ENCODE results near the gene LTB. TPM values are rescaled to one million over a fixed set of nuclear protein-coding genes. Genes with fewer than 3 reads are reported as not detected.

The LTB gene
- total and polyA plus RNA-seq, 2 of the 13 experiments (the other 11 are each of a cell fraction or from before 2014, with no cell fraction given), result 0.09 to 0.22 TPM

GRCh38 chr6:31619805-31620585 lies 37.8 kb upstream of the LTB start (continued):
- TF ChIP-seq MZF1 (CRISPR knock-in tag; IDR thresholded peaks at IDR 0.05; ENCODE audit: borderline replicate concordance) (no peak), ZNF230 (CRISPR knock-in tag; IDR thresholded peaks at IDR 0.05) (peak; percentile 51), TBX2 (CRISPR knock-in tag; IDR thresholded peaks at IDR 0.05; ENCODE audit: borderline replicate concordance) (peak; percentile 97), AFF4 (CRISPR knock-in tag; IDR thresholded peaks at IDR 0.05) (no peak), BRD4 (CRISPR knock-in tag; IDR thresholded peaks at IDR 0.05) (no peak), ZNF567 (CRISPR knock-in tag; IDR thresholded peaks at IDR 0.05; ENCODE audit: borderline replicate concordance) (no peak), HNF1B (CRISPR knock-in tag; IDR thresholded peaks at IDR 0.05) (peak; percentile 75), ZNF713 (CRISPR knock-in tag; IDR thresholded peaks at IDR 0.05) (no peak), ZNF720 (CRISPR knock-in tag; IDR thresholded peaks at IDR 0.05) (no peak), ZNF775 (CRISPR knock-in tag; IDR thresholded peaks at IDR 0.05; ENCODE audit: borderline replicate concordance) (0 out of 2 replicates have a peak, but pooled peaks have one; percentile 25), TAF1 (CRISPR knock-in tag; IDR thresholded peaks at IDR 0.05) (no peak; the same call in 1 of the 2 replicates), SSRP1 (CRISPR knock-in tag; IDR thresholded peaks at IDR 0.05) (no peak), BRCA1 (CRISPR knock-in tag; IDR thresholded peaks at IDR 0.05) (0 out of 2 replicates have a peak, but pooled peaks have one; percentile 67), ZEB1 (IDR thresholded peaks at IDR 0.05; ENCODE audit: insufficient replicate concordance, low read depth) (peak; percentile 21)
- TF ChIP-seq, protein P1, sequence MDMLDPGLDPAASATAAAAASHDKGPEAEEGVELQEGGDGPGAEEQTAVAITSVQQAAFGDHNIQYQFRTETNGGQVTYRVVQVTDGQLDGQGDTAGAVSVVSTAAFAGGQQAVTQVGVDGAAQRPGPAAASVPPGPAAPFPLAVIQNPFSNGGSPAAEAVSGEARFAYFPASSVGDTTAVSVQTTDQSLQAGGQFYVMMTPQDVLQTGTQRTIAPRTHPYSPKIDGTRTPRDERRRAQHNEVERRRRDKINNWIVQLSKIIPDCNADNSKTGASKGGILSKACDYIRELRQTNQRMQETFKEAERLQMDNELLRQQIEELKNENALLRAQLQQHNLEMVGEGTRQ (IDR thresholded peaks at IDR 0.05; ENCODE audit: low read depth, low read length), result no peak
- TF ChIP-seq, protein P1 (CRISPR knock-in tag; IDR thresholded peaks at IDR 0.05; ENCODE audit: borderline replicate concordance), result no peak; the same call in 1 of the 2 replicates
- TF ChIP-seq, protein P2, sequence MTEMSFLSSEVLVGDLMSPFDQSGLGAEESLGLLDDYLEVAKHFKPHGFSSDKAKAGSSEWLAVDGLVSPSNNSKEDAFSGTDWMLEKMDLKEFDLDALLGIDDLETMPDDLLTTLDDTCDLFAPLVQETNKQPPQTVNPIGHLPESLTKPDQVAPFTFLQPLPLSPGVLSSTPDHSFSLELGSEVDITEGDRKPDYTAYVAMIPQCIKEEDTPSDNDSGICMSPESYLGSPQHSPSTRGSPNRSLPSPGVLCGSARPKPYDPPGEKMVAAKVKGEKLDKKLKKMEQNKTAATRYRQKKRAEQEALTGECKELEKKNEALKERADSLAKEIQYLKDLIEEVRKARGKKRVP (CRISPR knock-in tag; IDR thresholded peaks at IDR 0.05), result peak; percentile 67 to 81; a peak in 3 of 4 replicates
- TF ChIP-seq, protein P3, sequence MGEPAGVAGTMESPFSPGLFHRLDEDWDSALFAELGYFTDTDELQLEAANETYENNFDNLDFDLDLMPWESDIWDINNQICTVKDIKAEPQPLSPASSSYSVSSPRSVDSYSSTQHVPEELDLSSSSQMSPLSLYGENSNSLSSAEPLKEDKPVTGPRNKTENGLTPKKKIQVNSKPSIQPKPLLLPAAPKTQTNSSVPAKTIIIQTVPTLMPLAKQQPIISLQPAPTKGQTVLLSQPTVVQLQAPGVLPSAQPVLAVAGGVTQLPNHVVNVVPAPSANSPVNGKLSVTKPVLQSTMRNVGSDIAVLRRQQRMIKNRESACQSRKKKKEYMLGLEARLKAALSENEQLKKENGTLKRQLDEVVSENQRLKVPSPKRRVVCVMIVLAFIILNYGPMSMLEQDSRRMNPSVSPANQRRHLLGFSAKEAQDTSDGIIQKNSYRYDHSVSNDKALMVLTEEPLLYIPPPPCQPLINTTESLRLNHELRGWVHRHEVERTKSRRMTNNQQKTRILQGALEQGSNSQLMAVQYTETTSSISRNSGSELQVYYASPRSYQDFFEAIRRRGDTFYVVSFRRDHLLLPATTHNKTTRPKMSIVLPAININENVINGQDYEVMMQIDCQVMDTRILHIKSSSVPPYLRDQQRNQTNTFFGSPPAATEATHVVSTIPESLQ (CRISPR knock-in tag; conservative IDR thresholded peaks at IDR 0.05), result peak; percentile 50; the same call in 1 of the 2 replicates
